OCI-LY1 (cell line): Measurements from ENCODE around the gene BHLHE41.

Experiments
- CTCF ChIP-seq: fragments of 200-600 bp; sonication (generic), shearing (Covaris generic); IDR thresholded peaks from 2 replicates; pipeline ENCODE4 v1.5.1; 2017; ENCODE audit warnings: mild to moderate bottlenecking, antibody characterized with exemption, low read length, moderate library complexity, mixed read lengths
- EZH2 ChIP-seq: fragments of 200-600 bp; sonication (generic), shearing (Covaris generic); IDR thresholded peaks from 2 replicates; pipeline ENCODE4 v1.8.0; 2017; ENCODE audit warnings: borderline replicate concordance, mixed run types, mild to moderate bottlenecking, antibody characterized with exemption, low read length, moderate library complexity, mixed read lengths

GRCh38 chr12:26077915-26078702 lies 46.7 kb downstream of the BHLHE41 start:
- TF ChIP-seq CTCF (no peak), EZH2 (no peak)
